GM23338 (cell line): ENCODE results near the gene ACOT6. TPM values are rescaled to one million over a fixed set of nuclear protein-coding genes. Genes with fewer than 3 reads are reported as not detected.
"Not testable (repeated sequence)": the region's sequence is repeated elsewhere in the genome, so short reads cannot be mapped to it uniquely, and the experiment has no call there.

Experiments
- ATAC-seq: fragments of 200-7000 bp; cut with Tn5 transposase; 3 replicates; pipeline ENCODE4 v1.9.1; 2020
- DNase-seq: peaks from one replicate; pipeline ENCODE4 v3.0.0-alpha.2; 2015; ENCODE audit warnings: low spot score
- H2AFZ ChIP-seq: fragments of 200-600 bp; sonication (generic); 2 replicates; pipeline ENCODE4 v1.8.0; 2016; ENCODE audit warnings: antibody characterized with exemption, mild to moderate bottlenecking, moderate library complexity
- H3F3A ChIP-seq: fragments of 200-600 bp; sonication (generic); replicated peaks from 2 replicates; pipeline ENCODE4 v1.8.0; 2017; ENCODE audit warnings: antibody characterized with exemption, mixed run types, low read depth
- H3K27ac ChIP-seq: fragments of 200-600 bp; sonication (generic); 2 replicates; pipeline ENCODE4 v1.6.1; 2016; ENCODE audit warnings: low read depth
- H3K27me3 ChIP-seq: fragments of 200-600 bp; sonication (generic); 2 replicates; pipeline ENCODE4 v1.8.0; 2016; ENCODE audit warnings: mild to moderate bottlenecking, mixed run types, moderate library complexity; ENCODE audit not compliant: insufficient read depth
- H3K36me3 ChIP-seq: fragments of 200-600 bp; sonication (generic); 2 replicates; pipeline ENCODE4 v1.8.0; 2016; ENCODE audit warnings: mild to moderate bottlenecking; ENCODE audit not compliant: insufficient read depth
- H3K4me1 ChIP-seq: fragments of 200-600 bp; sonication (generic); 2 replicates; pipeline ENCODE4 v1.8.0; 2016; ENCODE audit warnings: mild to moderate bottlenecking, moderate library complexity; ENCODE audit not compliant: insufficient read depth
- H3K4me2 ChIP-seq: fragments of 200-600 bp; sonication (generic); 2 replicates; pipeline ENCODE4 v1.7.1; 2017; ENCODE audit warnings: mixed run types
- H3K4me3 ChIP-seq: fragments of 200-600 bp; sonication (generic); 2 replicates; pipeline ENCODE4 v1.6.1; 2016; ENCODE audit warnings: mixed run types
- H3K79me2 ChIP-seq: fragments of 200-600 bp; sonication (generic); replicated peaks from 2 replicates; pipeline ENCODE4 v1.8.0; 2017; ENCODE audit warnings: mild to moderate bottlenecking; ENCODE audit not compliant: insufficient read depth
- H3K9me2 ChIP-seq: fragments of 200-600 bp; sonication (generic); 2 replicates; pipeline ENCODE4 v1.8.0; 2017; ENCODE audit not compliant: insufficient read depth
- H4K20me1 ChIP-seq: fragments of 200-600 bp; sonication (generic); replicated peaks from 2 replicates; pipeline ENCODE4 v1.8.0; 2017; ENCODE audit warnings: mild to moderate bottlenecking; ENCODE audit not compliant: insufficient read depth
- H3K27ac Mint-ChIP-seq: 2 replicates; pipeline ENCODE4 v1.8.0; 2020; ENCODE audit warnings: inconsistent platforms, mild to moderate bottlenecking, moderate library complexity, mixed read lengths
- H3K27me3 Mint-ChIP-seq: 3 replicates; pipeline ENCODE4 v1.8.0; 2022; ENCODE audit warnings: low read depth, mild to moderate bottlenecking, moderate library complexity, mixed read lengths, inconsistent platforms; ENCODE audit not compliant: insufficient read depth, poor library complexity
- H3K36me3 Mint-ChIP-seq: 3 replicates; pipeline ENCODE4 v1.8.0; 2021; ENCODE audit warnings: low read depth, mild to moderate bottlenecking, inconsistent platforms, moderate library complexity, mixed read lengths
- H3K4me1 Mint-ChIP-seq: 3 replicates; pipeline ENCODE4 v1.8.0; 2020; ENCODE audit warnings: mild to moderate bottlenecking, inconsistent platforms, mixed read lengths
- H3K4me3 Mint-ChIP-seq: 3 replicates; pipeline ENCODE4 v1.8.0; 2021; ENCODE audit warnings: moderate library complexity, mild to moderate bottlenecking, inconsistent platforms, mixed read lengths
- H3K9me3 Mint-ChIP-seq: 3 replicates; pipeline ENCODE4 v1.8.0; 2020; ENCODE audit warnings: moderate library complexity, mild to moderate bottlenecking, inconsistent platforms, mixed read lengths
- ETS1 ChIP-seq: IDR thresholded peaks from 2 replicates; pipeline ENCODE4 v1.6.1; 2016; ENCODE audit warnings: antibody characterized with exemption
- EZH2 ChIP-seq: fragments of 200-600 bp; sonication (generic); IDR thresholded peaks from one replicate; pipeline ENCODE4 v1.8.0; 2017; ENCODE audit warnings: antibody characterized with exemption, mild to moderate bottlenecking, low read depth; ENCODE audit not compliant: unreplicated experiment
- EZH2phosphoT487 ChIP-seq: fragments of 200-600 bp; sonication (generic); IDR thresholded peaks from one replicate; pipeline ENCODE4 v1.8.1; 2018; ENCODE audit warnings: antibody characterized with exemption; ENCODE audit not compliant: unreplicated experiment
- JUNB ChIP-seq: IDR thresholded peaks from one replicate; pipeline ENCODE4 v1.6.1; 2016; ENCODE audit warnings: antibody characterized with exemption; ENCODE audit not compliant: unreplicated experiment
- POLR2AphosphoS5 ChIP-seq: IDR thresholded peaks from 2 replicates; pipeline ENCODE4 v1.6.1; 2016; ENCODE audit warnings: antibody characterized with exemption, low read depth
- STAT1 ChIP-seq: IDR thresholded peaks from one replicate; pipeline ENCODE4 v1.6.1; 2016; ENCODE audit warnings: antibody characterized with exemption; ENCODE audit not compliant: unreplicated experiment
- ZNF331 ChIP-seq: fragments of 250-450 bp; sonication (Bioruptor Pico); IDR thresholded peaks from 2 replicates; pipeline ENCODE4 v1.5.0; 2020; ENCODE audit warnings: low read depth, mild to moderate bottlenecking, moderate library complexity
- polyA plus RNA-seq: library from polyadenylated mRNA; unstranded; fragments of >200 nt; fragmentation: Nextera tagmentation; extraction: Ambion mirVana; gene quantifications from 2 replicates; pipeline ENCODE4 v1.2.1, GENCODE V29; 2016
- total RNA-seq: library from RNA; depleted of rRNA; stranded (reverse); fragments of >200 nt; shearing (Covaris generic); gene quantifications from 2 replicates; pipeline ENCODE4 v1.2.3, GENCODE V29; 2014
- TF ChIP-seq, protein P1 (sequence below), 2 experiments: fragments of 200-600 bp in 1 of 2; sonication (generic) in 1 of 2; conservative IDR thresholded peaks; 2 replicates each; pipeline versions ENCODE4 v1.5.1 to v1.6.1; 2016 to 2017; ENCODE audit warnings: antibody characterized with exemption in 2 of 2, low read depth in 2 of 2, mild to moderate bottlenecking in 2 of 2, moderate library complexity in 1 of 2

Gene ACOT6
- total and polyA plus RNA-seq, 2 experiments from 2014 or later: 0.44 to 0.83 TPM

DNA sequence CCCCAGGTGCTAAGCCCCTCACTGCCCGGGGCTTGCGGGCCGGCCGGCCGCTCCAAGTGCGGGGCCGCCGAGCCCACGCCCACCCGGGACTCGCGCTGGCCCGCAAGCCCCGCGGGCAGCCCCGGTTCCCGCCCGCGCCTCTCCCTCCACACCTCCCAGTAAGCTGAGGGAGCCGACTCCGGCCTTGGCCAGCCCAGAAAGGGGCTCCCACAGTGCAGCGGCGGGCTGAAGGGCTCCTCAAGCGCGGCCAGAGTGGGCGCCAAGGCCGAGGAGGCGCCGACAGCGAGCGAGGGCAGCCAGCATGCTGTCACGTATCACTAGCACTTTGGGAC, 21.7 kb upstream of the ACOT6 start:
- not testable (repeated sequence) for H2AFZ ChIP-seq, H3K9me2 ChIP-seq, H3F3A ChIP-seq, H3K4me3 ChIP-seq, H3K79me2 ChIP-seq, H3K27ac ChIP-seq, H3K4me2 ChIP-seq, H3K27ac Mint-ChIP-seq, H3K4me1 ChIP-seq, H3K36me3 Mint-ChIP-seq, H4K20me1 ChIP-seq, H3K9me3 Mint-ChIP-seq, ATAC-seq, H3K4me1 Mint-ChIP-seq, H3K36me3 ChIP-seq, DNase-seq, H3K4me3 Mint-ChIP-seq
- H3K27me3 ChIP-seq: peaks cover 24% of the 10 kb centered on the region
- H3K27me3 Mint-ChIP-seq: peaks cover 18% of the 10 kb centered on the region

DNA sequence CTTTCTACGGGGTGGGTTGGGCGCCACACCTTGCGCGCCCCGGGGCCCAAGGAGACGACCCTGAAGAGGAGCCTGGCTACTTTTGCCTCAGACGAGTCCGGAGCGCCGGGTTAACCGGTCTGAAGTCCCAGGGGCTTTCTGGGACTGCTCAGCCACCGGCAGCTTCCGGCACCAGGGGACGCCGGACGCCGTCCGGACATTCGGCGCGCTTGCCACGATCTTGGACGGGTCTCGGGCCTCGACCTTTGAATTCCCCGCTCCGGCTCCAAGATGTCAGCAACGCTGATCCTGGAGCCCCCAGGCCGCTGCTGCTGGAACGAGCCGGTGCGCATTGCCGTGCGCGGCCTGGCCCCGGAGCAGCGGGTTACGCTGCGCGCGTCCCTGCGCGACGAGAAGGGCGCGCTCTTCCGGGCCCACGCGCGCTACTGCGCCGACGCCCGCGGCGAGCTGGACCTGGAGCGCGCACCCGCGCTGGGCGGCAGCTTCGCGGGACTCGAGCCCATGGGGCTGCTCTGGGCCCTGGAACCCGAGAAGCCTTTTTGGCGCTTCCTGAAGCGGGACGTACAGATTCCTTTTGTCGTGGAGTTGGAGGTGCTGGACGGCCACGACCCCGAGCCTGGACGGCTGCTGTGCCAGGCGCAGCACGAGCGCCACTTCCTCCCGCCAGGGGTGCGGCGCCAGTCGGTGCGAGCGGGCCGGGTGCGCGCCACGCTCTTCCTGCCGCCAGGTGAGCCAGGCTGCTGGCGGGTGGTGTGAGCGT, 20.4 kb upstream of the ACOT6 start, which contains the start of gene ACOT4:
Gene ACOT4 (plus strand): TSS at position 184 of the 760 bp plus-strand sequence. CDS start 87 bp downstream, at position 271.
- H3K4me2 ChIP-seq: peak within 1 kb of the TSS; percentile 83
- H3K36me3 Mint-ChIP-seq: peaks cover 7% of the 10 kb centered on the region; the same call in 1 of the 3 replicates
- no peak within 1 kb of the TSS for H3K27ac ChIP-seq
- peak within 1 kb of the TSS; percentile 67 for H3K4me3 Mint-ChIP-seq
- DNase-seq (peak; percentile 73), ATAC-seq (peak; percentile 90)
- no peak within 1 kb of the TSS for H3K27ac Mint-ChIP-seq
- H3K27me3 Mint-ChIP-seq: peaks cover 18% of the 10 kb centered on the region
- H3K36me3 ChIP-seq: no peaks in the 10 kb centered on the region
- no peaks in the 10 kb centered on the region for H3K4me1 ChIP-seq
- no peaks in the 10 kb centered on the region for H3K79me2 ChIP-seq
- H3K27me3 ChIP-seq: peaks cover 24% of the 10 kb centered on the region
- H3K4me3 ChIP-seq: peak within 1 kb of the TSS; percentile 77
- TF ChIP-seq JUNB (no peak), ETS1 (0 out of 2 replicates have a peak, but pooled peaks have one; percentile 29)
- TF ChIP-seq, protein P1, sequence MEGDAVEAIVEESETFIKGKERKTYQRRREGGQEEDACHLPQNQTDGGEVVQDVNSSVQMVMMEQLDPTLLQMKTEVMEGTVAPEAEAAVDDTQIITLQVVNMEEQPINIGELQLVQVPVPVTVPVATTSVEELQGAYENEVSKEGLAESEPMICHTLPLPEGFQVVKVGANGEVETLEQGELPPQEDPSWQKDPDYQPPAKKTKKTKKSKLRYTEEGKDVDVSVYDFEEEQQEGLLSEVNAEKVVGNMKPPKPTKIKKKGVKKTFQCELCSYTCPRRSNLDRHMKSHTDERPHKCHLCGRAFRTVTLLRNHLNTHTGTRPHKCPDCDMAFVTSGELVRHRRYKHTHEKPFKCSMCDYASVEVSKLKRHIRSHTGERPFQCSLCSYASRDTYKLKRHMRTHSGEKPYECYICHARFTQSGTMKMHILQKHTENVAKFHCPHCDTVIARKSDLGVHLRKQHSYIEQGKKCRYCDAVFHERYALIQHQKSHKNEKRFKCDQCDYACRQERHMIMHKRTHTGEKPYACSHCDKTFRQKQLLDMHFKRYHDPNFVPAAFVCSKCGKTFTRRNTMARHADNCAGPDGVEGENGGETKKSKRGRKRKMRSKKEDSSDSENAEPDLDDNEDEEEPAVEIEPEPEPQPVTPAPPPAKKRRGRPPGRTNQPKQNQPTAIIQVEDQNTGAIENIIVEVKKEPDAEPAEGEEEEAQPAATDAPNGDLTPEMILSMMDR (conservative IDR thresholded peaks at IDR 0.05; ENCODE audit: low read depth in 2 of 2): peak in 1 of 2 experiments; percentile 12; a peak in 2 of 4 replicates
- no peaks in the 10 kb centered on the region; the same call in 1 of the 2 replicates for H4K20me1 ChIP-seq
- peak within 1 kb of the TSS; percentile 97 for H2AFZ ChIP-seq
- H3K9me2 ChIP-seq: no peaks in the 10 kb centered on the region
- no peaks in the 10 kb centered on the region for H3K4me1 Mint-ChIP-seq
- H3K9me3 Mint-ChIP-seq: peaks cover 5% of the 10 kb centered on the region; the same call in 1 of the 3 replicates
- H3F3A ChIP-seq: peaks cover 4% of the 10 kb centered on the region; the same call in 1 of the 2 replicates

DNA sequence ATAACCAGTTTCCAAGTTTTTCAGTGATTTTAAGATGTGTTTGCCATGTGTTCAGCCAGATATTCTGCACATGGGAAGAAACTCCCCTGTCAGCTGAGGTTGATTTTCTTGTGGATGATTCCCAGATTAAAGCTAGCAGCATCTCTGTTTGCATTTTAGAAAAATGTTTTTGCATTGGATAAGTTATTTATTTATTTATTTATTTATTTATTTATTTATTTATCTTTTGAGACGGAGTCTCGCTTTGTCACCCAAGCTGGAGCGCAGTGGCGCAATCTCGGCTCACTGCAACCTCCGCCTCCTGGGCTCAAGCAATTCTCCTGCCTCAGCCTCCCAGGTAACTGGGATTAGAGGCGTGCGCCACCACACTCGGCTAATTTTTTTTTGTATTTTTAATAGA, 17.8 kb upstream of the ACOT6 start:
- peaks cover 4% of the 10 kb centered on the region; the same call in 1 of the 2 replicates for H3F3A ChIP-seq
- Mint-ChIP-seq H3K27me3 (peaks cover 18% of the 10 kb centered on the region), H3K4me3 (no peak overlapping the region), H3K9me3 (peaks cover 5% of the 10 kb centered on the region; the same call in 1 of the 3 replicates), H3K4me1 (no peaks in the 10 kb centered on the region), H3K27ac (no peak overlapping the region), H3K36me3 (peaks cover 7% of the 10 kb centered on the region; the same call in 1 of the 3 replicates)
- no peak overlapping the region for H3K4me3 ChIP-seq
- H3K4me1 ChIP-seq: no peaks in the 10 kb centered on the region
- H3K9me2 ChIP-seq: no peaks in the 10 kb centered on the region
- H3K79me2 ChIP-seq: no peaks in the 10 kb centered on the region
- DNase-seq: no peak
- H4K20me1 ChIP-seq: no peaks in the 10 kb centered on the region; the same call in 1 of the 2 replicates
- ATAC-seq: no peak
- no peak overlapping the region for H2AFZ ChIP-seq
- no peak overlapping the region for H3K4me2 ChIP-seq
- no peaks in the 10 kb centered on the region for H3K36me3 ChIP-seq
- H3K27ac ChIP-seq: no peak overlapping the region
- H3K27me3 ChIP-seq: peaks cover 24% of the 10 kb centered on the region
- TF ChIP-seq EZH2phosphoT487 (no peak), ETS1 (no peak), JUNB (no peak), EZH2 (no peak), STAT1 (no peak), ZNF331 (no peak), POLR2AphosphoS5 (no peak)
- TF ChIP-seq, protein P1 (conservative IDR thresholded peaks at IDR 0.05; ENCODE audit: low read depth in 2 of 2): no peak
